DMS153 treated with DMSO at 0.1 percent for 48 hours (cell line): ENCODE results near the gene MED19.
"Not testable (repeated sequence)": the region's sequence is repeated elsewhere in the genome, so short reads cannot be mapped to it uniquely, and the experiment has no call there.

Experiments
- DNase-seq: peaks from one replicate; lab custom pipeline; 2025; ENCODE audit not compliant: unreplicated experiment; lab: John Stamatoyannopoulos, UW

MED19 gene

GRCh38 chr11:57711414-57712255 is at the start of gene MED19:
TSS of gene MED19 (minus strand) at chr11:57712215. CDS start at chr11:57712179, 36 bp downstream.
- DNase-seq: peak; percentile 84

GRCh38 chr11:57758174-57758573 is 46.2 kb upstream of the MED19 start:
- DNase-seq: no peak

GRCh38 chr11:57752954-57753353 is 40.9 kb upstream of the MED19 start:
- no peak for DNase-seq

DNA sequence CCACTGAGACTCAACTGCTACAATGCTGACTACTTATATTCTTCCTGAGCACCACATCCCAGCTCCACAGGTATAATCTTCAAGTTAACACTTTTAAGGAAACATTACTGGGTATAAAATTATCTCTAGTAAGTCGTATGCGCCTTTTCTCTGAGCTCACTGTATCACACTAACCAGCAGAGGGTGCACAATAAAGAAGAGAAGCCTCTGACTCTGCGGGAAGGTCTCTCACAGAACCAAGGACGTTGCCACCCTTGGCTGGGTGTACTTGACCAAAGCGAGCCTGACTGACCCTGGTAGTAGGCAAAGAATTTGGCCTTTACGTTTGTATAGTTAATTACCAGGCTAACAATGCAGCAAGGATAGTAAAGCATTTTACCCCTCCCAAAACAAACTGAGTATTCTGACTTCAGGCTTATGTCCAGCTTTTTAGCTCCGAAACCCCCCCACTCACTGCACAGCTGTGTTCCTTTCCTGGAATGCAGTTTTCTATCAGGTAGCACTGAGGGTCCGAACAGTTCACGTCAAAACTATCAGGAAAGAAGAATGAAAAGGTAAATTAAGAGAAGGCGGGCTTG is 39.8 kb upstream of the MED19 start, which contains the start of gene BTBD18:
TSS of gene BTBD18 (minus strand) at position 144 of the 578 bp plus-strand sequence. CDS start 631 bp downstream, outside the sequence.
- DNase-seq: no peak

DNA sequence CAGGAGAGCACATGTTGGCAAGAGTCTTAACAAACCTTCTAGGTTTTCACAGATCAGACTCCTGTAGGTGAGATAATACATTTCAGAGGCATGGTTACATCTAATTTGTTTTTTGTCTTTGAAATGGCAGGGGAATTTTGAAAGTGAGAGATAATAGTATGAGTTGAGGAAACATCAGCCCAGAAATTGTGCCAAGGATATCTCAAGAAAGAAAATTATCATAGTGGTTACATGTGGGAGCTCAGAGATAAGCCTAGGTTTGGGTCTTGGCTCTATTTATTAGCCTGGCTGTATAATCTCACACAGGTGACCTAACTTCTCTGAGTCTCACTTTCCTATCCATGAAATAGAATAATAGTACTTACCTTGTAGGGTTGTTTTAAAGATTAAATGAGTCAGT is 39.2 kb upstream of the MED19 start:
- DNase-seq: no peak

DNA sequence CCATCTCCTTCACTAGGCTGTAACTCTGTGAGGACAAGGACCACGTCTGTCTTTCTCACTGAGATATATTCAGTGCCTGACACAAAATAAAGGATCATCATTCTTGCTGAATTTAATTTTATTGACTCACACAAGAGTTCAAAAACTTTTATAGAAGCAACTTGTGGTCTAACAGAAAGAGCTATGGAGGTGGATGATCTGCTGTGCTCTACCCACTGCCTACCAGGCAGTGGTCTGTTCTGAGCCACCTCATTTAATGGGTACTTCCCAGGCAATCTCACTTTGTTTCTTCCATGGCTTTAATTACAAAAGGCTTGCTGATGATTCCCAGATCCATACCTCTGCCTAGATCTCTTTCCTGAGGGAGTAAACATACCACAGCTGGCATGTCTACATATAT is 34.9 kb upstream of the MED19 start:
- no peak for DNase-seq

GRCh38 chr11:57745206-57745605 is 33.2 kb upstream of the MED19 start:
- DNase-seq: no peak

DNA sequence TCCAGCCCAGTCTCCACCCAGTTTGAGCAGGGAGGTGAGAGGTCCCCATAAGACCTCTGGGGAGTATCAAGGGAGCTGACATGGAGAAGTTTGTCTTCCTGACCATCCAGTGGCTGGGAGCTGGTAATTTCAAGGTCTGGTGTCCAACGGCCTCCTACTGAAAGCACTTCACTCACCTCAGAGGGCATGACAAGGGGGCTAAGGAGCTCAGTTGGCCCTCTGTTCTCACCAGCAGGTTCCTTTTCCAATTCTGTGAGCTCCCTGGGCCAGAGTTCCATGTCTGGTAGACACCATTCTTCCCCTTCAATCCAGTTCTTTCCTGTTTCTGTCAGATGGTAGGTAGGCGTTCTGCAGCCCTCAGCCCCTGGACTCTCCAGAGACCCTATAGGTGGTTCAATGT is 32.3 kb upstream of the MED19 start:
- DNase-seq: no peak

DNA sequence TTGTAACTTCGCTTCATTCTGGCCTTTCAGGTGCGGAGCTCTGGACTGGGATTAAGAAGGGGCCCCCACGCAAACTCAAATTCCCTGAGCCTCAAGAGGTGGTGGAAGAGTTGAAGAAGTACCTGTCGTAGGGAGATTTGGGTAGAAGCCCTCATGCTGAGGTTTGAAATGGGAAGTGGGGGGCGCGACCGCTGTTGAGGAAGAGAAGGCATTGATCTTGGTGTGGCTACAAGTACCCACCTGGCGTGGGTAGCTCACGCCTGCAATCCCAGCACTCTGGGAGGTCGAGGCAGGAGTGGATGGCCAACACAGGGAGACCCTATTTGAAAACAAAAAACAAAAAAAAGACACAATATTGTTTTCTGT is 30.1 kb upstream of the MED19 start:
- no peak for DNase-seq

GRCh38 chr11:57741132-57742086 is 29.4 kb upstream of the MED19 start, which contains the start of gene SELENOH:
TSS of gene SELENOH (plus strand) at chr11:57741491. CDS start at chr11:57741596, 105 bp downstream.
- DNase-seq: peak; percentile 91

GRCh38 chr11:57735619-57736298 is 23.7 kb upstream of the MED19 start:
- no peak for DNase-seq

GRCh38 chr11:57732661-57733060 is 20.6 kb upstream of the MED19 start:
- no peak for DNase-seq

- no peak for DNase-seq
These were observed 17.5 kb upstream of the MED19 start for GRCh38 chr11:57729479-57729878.

DNA sequence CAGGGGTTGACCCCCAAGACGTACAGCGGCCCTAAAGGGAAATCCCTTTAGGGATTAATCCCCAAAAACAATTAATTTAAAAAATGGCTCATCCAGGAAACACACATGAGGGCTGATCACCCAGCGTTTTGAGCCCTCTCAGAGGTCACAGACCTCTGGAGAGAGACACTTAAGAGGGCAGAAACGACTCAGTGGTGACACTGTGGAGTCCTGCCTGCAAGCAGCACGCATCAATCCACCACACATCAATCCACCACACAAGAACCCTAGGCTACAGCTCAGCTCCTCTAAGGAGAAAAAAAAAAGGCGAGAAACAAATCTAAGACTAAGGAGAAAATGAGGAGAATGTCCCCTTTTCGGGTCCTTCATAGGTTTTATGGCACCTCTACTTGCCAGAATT is 16.8 kb upstream of the MED19 start:
- DNase-seq: no peak

DNA sequence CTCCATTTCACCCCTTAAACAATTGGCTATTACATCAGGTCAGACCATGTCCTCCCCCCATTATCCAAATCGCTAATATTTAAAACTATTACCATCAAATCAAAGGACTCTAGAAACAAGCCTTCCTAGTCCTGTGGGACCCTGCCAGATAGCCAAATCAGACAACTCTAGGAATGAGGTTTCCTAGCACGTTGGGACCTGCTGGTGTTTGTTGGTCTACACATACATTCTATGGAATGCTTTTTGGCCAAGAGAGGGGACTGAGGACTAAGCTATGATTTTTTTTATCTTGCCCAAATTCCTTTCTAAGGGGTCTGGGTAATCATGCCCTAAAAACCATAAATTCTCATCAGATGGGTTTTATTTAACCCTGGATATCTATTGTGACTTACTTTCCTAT is 15.2 kb upstream of the MED19 start:
- DNase-seq: no peak

DNA sequence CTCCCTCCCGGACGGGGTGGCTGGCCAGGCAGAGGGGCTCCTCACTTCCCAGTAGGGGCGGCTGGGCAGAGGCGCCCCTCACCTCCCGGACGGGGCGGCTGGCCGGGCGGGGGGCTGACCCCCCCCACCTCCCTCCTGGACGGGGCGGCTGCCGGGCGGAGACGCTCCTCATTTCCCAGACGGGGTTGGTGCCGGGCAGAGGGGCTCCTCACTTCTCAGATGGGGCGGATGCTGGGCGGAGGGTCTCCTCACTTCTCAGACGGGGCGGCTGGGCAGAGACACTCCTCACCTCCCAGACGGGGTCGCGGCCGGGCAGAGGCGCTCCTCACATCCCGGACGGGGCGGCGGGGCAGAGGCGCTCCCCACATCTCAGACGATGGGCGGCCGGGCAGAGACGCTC is 4.7 kb upstream of the MED19 start:
- DNase-seq: not testable (repeated sequence)

GRCh38 chr11:57713835-57714234 is 1.8 kb upstream of the MED19 start:
- DNase-seq: no peak

GRCh38 chr11:57712256-57713150 is 488 bp upstream of the MED19 start, which contains the start of gene TMX2:
TSS of gene TMX2 (plus strand) at chr11:57712593. CDS start at chr11:57712619, 26 bp downstream.
- DNase-seq: peak; percentile 97

- DNase-seq: no peak
These were observed 2.1 kb downstream of the MED19 start for GRCh38 chr11:57709802-57710367.
